Right kidney (tissue), 1 donor: ENCODE results near the gene SHMT2.

Experiments
- DNase-seq: peaks from one replicate; pipeline ENCODE4 v3.0.0-alpha.2; 2016

Gene SHMT2

DNA sequence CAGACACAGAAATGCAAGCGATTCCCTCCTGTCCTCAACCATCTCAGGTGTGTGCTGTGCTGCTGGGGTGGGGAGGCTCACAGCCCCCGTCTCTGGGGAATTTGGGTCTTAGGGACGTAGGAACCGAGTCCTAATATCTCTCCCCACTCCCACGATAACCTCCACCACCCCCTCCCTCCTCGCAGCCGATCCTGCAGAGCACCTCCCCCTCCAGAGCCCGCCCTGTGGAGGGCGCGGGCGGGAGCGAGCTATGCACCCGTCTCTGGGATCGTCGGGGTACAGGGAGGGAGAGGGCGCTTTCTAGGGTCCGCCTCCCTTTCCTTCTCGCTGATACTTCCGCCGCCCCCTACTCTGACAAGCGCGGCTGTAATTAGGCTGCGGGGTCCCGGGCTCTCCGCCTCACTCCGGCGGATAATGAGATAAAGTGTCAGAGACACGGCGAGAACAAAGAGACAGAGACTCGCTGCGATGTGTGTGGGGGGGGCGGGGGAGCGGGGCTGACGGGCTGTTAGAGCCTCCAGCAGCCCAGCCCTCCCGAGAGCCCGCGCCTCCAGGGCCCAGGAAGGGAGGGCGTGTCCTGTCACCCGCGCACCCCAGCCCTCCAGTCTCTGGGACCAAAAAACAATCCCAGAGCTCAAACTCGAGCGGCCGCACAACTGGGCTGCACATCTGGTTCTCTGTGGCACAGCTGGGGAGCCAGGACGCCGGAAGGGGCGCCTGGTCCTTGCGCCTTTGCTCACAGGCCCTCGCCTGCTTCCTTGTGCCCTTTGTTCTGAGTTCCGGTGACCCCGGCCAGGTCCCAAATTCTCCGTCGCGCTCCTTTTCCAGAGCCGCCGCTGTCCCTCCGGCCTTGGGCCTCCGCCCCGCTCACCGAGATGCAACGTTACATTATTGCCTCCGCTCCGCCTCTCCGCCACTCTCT, 8.7 kb downstream of the SHMT2 start:
- peak; percentile 57 for DNase-seq

DNA sequence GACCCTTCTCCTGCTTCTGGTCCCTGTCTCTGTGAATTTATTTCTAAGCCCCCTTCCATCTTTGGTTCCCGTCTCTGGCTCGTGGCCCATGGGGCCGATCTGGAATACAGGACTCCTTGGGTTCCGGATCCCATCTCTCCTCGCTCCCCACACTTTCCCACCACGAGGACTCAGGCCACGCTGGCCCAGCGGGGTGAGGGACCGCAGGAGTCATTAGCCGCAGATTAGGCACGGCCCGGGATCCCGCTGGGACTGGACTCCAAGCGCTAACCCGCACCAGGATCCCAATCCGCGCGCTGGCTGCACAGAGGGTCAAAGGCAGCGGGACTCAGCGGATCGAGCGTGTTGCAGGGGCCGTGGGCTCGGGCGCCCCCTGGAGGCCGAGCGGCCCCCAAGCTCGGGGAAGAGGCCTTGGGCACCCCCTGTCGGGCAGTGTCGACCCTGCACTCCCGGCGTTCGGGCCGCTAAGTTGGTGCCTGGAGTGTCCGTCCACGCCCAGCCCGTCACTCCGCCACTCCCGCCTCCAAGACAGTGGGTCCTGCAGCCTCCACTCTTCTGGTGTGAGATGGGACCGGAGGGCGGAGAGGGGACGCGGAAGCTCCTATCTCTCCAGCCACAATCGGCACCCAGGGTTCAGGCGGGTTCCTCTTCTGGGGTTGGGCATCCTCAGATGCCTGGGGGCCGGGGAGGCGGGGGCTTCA, 9.5 kb downstream of the SHMT2 start:
- peak; percentile 95 for DNase-seq

DNA sequence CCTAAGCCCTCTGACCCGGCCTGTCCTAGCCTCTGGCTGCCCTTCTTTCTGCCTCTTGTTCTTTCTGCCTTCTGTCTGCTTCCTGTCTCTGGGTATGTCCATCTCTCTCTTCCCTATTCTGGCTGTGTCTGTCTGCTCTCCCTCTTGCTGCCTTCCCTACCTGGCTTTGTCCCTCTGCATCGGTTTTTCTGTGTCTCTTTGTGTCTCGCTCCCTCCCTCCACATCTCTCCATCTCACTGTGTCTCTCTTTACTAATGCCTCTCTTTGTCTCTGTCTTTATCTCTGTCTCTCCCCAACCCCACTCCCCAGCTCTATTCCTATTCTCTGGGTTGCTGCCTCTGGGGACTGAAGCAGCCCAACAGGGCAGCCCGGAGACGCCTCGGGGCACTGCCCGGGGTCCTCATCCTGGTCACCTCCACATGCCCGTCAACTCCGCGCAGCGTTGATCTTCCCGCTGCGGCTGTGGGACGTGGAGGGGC, 10.1 kb downstream of the SHMT2 start:
- DNase-seq, result peak; percentile 28

DNA sequence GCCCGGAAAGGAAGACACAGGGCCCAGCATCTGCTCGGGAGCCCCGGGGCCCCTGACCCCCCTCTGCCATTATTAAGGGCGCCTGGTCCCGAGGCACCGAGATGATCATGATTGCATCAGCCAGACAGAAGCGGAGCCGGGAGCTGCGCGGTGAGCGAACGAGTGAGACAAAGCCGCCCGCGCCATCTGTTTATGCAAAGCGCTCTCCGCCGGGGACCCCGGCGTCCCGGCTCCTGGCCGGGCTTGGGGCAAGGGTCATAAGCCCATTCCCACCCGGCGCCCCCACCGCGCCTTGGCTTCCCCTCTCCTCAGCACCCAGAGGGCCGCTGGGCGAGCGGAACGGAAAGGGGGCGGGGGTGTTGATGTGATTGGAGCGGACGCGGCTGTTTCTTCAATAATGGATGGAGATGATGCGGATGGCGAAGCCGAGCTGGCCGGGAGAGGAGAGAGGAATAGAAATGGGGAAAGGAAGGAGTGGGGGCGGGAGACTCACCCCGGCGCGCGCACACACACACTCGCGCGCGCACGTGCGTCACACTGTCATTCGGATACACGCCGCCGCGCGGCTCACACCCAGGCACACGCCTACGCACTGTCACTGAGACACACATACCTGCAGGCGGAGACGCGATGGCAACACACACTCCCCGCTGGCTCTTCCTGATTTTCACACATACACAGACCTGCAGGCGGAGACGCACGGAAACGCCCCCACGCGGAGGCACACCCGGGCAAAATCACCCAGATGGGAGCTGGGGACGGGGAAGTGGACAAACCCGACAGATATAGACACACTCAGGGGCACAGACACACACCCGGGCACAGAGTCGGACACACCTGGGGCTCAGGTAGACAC, 10.8 kb downstream of the SHMT2 start:
- peak; percentile 78 for DNase-seq

DNA sequence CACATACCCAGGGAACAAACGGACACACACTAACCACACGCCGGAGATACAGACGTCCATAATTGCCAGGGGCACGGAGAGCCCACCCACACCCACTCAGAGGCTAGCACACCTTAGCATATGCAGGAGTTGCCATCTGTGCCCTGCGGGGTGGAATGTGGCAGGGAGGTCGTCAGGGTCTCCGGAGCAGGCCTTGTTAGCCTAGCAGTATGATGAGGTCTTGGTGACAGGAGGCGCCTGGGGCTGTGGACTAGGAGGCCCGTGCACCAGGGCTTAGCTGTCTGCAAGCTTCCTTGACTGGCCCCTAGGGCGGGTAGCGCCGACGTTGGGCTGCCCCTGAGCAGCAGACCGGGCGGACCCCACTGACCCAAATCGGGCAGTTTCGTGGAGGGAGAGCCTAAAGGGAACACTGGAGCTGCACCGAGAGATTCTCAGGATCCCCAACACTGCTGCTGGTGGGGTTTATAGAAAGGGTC, 11.5 kb downstream of the SHMT2 start:
- peak; percentile 49 for DNase-seq

DNA sequence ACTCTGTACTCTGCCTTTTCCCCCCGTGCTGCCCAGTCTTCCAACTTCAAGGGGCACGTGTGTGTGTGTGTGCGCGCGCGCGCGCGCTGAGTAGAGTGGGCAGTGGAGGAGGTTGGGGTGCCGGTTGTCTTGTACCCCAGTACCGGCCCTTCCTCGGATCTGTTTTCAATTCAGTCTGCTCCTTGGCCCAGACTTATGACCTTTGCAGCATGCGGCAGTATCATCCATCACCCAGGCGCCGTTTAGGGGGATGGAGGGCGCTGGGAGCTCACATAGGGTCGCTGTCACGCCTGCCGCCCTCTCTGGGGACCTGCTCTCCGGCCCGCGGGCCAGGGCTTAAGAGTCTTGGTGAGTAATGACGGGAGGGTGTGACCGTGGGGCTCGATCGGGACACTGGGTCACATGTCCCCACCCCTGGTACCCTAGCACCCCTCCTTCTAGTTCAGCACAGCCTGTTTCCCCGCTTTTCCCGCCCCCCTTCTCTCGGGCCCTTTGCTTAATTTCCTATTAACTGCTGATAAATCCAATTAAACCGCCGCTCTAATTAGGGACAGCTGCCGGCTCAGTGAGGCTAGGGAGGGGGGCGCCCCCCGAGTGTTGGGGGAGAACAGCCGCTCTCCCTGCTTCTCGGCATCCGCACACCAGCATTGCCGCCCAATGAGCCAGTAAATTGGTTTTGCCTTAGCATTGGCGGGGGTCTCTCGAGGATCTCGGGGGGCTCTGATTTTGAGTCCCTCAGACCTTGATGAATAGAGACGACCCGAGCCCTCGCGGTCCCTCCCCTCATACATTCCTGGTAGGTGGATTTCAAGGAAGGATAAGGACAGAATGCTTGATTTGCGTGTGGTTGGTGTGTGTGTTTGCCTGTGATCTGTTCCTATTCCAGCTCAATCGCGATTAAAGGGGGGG, 12.1 kb downstream of the SHMT2 start:
- peak; percentile 39 for DNase-seq

DNA sequence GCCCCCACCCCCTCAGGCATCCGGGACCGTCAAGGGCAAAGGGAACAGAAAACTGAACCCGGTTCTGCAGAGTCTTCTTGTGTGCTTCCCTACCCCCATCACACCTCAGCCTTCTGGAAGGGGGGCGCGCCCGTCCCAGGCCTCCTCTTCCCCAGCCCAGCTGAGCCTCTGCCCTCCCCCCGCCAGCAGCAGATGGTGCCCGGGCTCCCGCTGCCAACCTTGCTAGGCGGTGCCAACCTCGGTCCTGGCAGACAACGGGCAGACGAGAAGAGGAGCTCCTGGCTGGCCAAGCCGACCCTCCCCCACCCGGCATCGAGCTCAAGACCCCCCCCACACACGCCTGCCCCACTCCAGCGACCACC, 12.8 kb downstream of the SHMT2 start:
- DNase-seq, result no peak

DNA sequence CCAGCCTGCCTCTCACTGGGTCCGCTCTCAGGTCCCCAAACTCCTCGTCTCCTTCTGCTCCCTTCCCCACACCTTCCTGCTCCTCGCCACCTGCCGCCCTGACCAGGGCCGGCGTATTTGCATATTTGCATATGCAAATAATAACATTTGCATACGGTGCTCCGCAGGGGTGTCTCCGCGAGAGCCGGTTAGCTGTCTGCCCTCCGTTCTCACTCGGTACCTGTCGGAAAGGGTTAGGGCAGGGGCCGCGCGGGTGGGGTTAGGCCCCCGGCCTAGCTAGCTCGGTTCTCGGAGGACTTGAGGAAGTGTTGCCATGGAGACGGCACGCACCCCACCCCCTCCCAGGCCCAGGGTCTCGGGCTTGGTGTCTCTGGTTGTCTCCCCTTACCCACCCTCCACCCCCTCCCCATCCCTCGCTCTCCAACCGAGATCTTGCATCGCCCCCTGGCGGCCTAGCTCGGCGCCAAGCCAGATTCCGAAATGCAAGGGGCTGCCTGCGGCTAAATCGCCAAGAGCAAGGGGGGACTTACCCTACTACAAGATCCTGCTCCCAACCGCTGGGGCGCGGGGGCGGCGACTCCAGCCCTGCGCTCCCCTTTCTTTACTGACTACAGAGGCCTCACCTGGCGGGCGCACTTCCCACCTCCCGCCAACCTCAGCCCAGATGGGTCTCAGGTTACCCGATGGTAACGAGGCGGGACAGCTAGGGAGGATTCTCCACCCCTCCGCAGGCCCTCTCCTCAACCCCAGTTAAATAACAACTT, 13.4 kb downstream of the SHMT2 start:
- peak; percentile 87 for DNase-seq

DNA sequence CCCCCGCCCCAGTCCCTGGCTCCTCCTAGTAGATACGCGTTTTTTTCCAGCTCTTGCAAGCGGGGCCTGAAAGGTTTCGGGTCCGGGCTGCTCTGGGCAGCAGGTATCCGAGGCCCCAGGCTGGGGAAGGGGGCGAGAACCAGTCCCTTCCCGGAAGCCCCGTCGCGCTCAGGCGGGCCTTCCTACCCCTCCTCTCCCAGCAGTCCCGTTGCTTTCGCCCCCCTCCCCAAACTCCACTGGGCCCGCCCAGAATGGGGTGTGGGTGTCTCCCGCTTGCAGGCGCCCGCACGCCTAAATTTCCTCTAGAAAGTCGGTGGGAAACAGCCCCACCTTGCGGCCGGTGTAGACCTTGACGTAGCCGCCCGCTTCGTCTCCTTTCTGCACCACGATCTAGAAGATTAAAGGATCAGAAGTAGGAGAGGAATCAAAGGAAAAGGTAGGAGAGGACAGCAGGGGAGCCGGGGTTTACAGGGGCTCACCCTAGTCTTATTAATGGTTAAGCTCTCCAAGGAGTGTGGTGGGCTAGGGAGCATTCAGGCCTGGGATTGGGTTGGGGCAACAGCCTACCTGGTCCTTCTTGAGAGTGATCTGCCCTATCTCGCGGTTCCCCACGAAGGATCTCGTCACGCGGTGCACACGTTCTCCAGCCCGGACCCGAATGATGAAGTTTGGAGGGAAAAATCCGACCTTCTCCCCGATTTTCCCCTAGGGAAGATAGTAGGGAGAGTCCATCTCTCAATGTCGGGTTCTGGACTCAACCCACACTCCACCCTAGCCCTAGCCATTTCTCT, 14.2 kb downstream of the SHMT2 start:
- peak; percentile 83 for DNase-seq

DNA sequence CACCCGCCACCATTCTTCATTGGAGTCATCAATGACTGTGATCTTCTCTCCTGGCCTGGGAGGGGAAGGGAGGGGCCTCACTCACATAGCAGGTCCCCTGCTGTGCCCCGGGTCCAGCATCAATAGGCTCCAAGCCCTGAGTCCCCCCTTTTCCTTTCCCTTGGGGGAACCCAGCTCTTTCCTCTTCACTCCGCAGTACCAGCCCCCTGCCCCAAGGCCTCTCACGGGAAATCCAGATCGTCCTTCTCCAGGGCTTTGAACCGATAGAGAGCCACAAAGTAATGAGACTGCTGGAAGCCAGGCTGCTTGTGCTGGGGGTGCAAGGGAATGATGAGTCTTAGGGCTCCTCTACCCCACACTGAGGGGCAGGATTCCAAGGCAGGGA, 14.8 kb downstream of the SHMT2 start:
- no peak for DNase-seq

DNA sequence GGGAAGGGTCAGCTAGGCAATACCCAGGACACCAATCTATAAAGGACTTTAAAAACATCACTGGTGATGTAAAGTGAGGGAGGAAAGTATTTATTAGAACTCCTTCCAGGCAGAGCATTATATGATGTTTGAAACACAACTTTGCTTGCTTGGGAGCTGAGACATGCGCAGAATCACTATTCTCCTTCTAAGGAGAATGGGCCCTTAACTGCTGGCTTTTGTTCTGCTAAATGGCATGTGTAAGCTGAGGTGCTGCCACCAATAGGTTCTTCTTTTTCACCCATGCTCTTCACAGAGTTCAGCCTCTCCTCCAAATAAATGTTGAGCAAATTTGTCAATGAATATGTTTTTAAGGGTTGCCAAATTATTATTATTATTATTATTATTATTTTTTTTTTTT, 17.5 kb downstream of the SHMT2 start:
- no peak for DNase-seq

DNA sequence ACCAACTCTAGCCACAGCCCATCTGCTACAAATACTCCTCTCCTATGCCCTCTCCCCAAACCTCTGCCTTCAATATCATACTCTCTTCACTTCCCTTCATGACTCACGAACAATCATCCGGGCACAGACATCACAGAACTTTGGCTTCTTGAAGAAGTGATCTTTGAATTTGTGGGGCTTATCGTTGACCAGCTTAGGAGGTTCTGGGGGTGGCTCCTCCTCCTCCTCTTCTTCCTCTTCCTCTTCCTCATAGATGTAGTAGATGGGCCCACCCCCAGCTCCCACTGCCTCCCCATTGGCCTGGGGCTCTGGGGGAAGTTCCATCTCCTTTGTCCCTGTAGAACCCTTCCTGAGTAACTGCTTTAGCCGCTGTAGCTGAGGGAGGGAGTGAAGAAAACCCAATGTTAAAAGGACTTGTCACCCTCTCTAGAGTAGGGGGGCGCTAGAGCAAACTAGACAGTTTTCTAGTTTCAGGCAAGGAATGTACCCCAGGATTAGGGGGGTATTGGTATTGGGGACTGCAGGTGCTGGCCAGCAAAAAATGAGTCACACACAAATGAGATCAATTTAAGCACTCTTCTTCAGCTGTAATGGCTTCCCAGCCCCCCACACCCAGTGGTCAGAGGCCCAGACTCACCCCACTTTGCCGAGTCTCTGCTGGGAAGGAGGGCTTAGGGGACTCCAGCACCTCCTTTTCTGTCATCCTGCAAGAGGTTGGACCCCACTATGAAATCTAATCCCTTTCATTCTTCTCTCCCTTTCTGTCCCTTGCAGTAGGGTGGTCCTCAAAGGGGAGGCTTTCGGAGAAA, 19.6 kb downstream of the SHMT2 start:
- no peak for DNase-seq

DNA sequence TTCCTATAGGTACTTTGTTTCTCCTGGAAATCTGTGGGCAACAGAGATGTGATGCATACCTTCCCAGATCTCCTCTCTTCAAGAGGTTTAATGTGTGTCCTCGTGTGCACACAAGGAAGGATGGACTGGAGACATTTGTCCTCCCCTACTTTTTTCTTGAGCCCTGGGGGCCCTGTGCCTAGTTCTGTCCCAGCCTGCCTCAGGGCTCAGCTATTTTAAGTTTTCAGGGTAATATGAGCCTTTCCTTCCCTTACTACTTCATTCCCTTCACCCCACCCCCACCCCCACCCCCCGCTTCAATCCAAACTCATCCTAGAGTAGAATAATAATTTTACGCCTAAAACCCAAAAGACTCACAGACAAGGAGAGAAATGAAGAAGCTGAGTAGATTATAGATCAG, 21.0 kb downstream of the SHMT2 start:
- DNase-seq, result no peak

DNA sequence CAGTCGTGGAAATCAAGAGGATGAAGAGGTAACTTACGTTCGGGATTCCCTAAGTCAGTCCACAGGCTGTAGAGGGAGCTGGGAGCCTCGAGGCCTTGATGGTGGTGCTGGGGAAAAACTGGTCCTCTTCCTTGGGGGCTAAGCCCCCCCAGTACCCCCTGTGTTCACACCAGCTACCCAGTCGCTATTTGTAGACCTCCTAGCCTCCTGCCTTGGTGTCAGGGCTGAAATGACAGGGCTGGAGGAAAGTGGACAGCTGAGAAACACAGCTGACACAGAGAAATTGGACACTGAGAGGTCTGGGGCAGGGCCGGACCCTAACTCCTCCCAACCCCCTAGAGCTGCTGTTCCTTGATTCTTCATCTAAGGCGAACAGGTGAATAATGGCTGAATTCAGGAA, 21.4 kb downstream of the SHMT2 start, which contains the start of gene STAC3:
STAC3 (minus strand) TSS at position 232 of the 400 bp plus-strand sequence. CDS start 1,551 bp downstream, outside the sequence.
- no peak for DNase-seq

DNA sequence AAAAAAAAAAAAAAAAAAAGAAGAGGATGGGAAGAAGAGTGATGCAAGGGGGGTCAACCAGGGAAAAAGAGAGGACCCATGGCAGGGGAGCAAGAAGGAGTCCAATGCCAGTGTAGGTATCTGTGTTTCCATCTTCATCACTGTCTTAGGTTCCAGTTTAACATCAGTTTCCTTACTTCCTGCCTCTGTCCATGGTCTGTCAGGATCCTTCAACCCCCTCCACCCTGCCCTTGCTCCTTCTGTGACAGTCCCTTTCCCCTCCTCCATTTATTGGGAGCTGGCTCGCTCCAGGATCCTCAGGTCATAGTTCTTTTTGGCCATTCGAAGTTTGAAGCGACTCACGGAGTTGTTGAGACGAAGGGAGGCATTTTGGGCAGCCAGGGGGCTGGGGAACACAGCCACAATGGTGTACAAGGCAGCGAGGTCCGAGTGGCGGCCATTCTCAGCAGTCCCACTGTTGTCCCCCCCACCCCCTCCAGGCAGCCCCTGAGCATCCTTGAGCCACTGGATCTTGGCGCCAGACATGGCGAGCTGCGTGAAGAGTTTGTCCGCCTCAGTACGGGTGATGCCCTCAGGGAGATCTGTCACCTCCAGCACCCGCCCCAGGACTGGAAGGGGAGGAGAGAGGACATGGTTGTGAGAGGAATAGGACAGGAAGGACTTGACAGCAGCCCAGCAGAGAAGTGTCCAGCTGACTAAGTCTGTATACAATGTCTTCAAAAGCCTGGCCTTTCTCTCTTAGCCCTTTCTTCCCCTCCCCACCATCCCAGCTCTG, 25.2 kb downstream of the SHMT2 start:
- DNase-seq, result no peak

DNA sequence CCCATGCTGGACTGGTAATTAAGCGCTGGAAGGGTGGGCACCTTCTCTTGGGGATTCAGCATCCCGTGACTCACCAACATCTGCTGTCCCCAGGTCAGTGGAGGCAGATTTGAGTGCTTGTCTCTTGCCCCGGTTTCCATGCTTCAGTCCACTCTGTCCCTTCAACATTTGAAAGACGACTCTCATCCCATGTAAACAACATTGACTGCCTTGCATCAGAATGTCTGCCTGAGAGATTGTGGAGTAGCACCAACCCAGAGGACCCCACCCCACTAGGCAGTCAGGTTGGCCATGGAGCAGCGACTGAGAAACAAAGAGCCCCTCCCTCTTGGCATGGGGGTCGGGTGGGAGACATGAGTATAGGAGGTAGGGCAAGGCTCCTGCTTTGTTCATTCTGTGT, 26.4 kb downstream of the SHMT2 start:
- DNase-seq, result no peak

DNA sequence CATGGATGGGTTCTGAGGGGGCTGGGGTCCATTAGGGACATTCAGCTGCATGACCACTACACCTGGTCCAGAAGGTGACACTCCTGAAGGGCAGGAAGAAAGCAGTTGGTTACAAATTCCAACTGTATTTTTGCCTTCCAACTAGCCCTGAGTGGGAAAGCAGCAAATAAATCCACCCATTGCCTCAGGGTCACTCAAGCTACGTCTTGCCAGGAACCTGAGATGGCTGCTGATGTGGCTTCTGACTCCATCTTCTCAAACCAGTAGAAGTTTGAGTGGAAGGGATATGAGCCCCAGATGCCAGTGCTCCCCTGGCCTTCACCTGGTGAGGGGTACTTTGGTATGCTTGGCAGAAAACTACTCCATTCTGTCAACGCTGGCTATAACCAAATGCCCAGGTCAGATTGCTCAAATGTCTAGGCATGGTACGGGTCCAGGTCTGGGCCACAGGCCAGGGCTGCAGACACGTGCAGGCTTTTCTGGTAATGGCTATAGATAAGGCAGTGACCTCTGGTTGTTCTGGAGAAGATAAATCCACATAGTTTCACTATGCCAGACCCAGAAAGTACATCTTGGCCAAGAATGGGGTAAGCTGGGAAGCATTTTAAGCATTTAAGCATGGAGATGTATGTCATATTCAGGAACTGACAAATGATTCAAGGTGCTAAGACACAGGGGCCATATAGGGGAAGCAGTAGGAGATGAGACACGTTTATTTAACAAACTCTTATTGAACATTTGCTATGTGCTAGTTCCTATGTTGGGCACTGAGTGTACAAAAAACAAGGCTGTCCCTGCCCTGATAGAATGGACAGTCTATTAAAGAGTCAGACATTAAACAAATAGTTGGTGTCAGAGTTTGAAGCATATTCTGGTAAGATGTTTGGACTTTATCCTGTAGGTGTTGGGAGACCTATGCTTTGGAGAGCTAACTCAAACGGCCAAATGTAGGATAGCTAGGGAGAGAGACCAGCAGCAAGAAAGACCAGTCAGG, 29.8 kb downstream of the SHMT2 start:
- no peak for DNase-seq
